DOHH2 (cell line): Measurements from ENCODE around the gene IL1A.

Source experiments
- EZH2phosphoT487 ChIP-seq: fragments of 200-600 bp; sonication (generic); IDR thresholded peaks from 2 replicates; pipeline ENCODE4 v1.6.1; 2017; ENCODE audit warnings: borderline replicate concordance, mild to moderate bottlenecking, antibody characterized with exemption, low read length, moderate library complexity, mixed read lengths
- TF ChIP-seq, protein P1 (sequence below): fragments of 200-600 bp; sonication (generic); IDR thresholded peaks from one replicate; pipeline ENCODE4 v1.5.1; 2014; ENCODE audit warnings: antibody characterized with exemption, mild to moderate bottlenecking, low read depth, low read length; ENCODE audit not compliant: poor library complexity, severe bottlenecking

DNA sequence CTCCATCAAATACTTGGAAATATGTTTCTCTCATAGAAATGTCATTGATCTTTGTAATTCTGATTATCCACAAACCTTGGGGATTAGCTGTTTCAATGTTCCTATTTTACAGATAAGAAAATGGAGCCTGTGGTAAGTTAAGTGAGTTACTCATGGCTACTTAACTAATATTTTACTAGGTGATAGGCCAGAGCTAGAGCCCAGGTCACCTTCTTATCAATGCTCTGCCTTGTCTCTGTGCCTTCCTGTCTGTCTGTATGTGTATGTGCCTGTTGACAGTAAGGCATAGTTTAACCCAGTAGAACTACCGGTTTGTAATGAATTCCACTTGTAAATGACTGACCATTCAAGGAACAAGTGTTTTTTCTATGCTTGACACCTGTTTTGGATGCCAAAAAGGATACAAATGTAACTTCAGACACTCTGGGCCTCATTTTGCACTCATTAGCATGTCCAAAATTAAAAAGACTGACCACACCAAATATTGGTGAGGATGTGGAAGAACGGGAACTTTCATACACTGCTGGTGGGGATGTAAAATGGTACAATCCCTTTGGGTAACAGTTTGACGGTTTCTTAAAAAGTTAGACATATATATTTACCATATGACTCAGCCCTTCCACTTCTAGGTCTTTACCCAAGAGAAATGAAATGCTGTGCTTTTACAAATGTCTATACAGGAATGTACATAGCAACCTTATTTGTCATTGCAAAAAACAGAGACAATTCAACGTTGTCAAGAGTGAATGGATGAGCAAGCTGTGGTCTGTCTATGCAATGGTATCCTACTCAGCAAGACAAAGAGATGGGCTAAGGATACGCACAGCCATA is 19.6 kb upstream of the IL1A start:
- TF ChIP-seq, protein P1, sequence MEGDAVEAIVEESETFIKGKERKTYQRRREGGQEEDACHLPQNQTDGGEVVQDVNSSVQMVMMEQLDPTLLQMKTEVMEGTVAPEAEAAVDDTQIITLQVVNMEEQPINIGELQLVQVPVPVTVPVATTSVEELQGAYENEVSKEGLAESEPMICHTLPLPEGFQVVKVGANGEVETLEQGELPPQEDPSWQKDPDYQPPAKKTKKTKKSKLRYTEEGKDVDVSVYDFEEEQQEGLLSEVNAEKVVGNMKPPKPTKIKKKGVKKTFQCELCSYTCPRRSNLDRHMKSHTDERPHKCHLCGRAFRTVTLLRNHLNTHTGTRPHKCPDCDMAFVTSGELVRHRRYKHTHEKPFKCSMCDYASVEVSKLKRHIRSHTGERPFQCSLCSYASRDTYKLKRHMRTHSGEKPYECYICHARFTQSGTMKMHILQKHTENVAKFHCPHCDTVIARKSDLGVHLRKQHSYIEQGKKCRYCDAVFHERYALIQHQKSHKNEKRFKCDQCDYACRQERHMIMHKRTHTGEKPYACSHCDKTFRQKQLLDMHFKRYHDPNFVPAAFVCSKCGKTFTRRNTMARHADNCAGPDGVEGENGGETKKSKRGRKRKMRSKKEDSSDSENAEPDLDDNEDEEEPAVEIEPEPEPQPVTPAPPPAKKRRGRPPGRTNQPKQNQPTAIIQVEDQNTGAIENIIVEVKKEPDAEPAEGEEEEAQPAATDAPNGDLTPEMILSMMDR = no peak
- no peak for TF ChIP-seq EZH2phosphoT487
